Measurements from ENCODE around the gene SPPL2B. TPM values are rescaled to one million over a fixed set of nuclear protein-coding genes. Genes with fewer than 3 reads are reported as not detected.

The SPPL2B gene
- total RNA-seq, 1 experiment from 2014 or later, result 73.7 TPM

GRCh38 chr19:2363419-2363818 is 34.9 kb downstream of the SPPL2B start:
- Mint-ChIP-seq H3K4me3 (no peak overlapping the region), H3K4me1 (peaks cover 5 to 10% of the 10 kb centered on the region in 2 experiments), H3K27me3 (ENCODE audit: low read depth) (peaks cover 34% of the 10 kb centered on the region), H3K9me3 (no peaks in the 10 kb centered on the region; a peak in 1 of 5 replicates), H3K27ac (no peak overlapping the region), H3K36me3 (ENCODE audit: insufficient read depth in 1 of 3, low read depth in 3 of 3) (no peaks in the 10 kb centered on the region)
- WGBS (ENCODE audit: extremely low coverage, insufficient read length, low lambda C conversion rate), result no CpG with 5 or more reads among the region's 17 CpGs
- no peak overlapping the region for H3K27ac ChIP-seq (ENCODE audit: insufficient read length, low read depth, low read length)
- H2BK12ac ChIP-seq (ENCODE audit: insufficient read length, low read depth, low read length), result no peak overlapping the region
- no peak overlapping the region for H3K9ac ChIP-seq (ENCODE audit: extremely low read depth, insufficient read length, low read length)
- H3K14ac ChIP-seq (ENCODE audit: insufficient read depth, low read length), result no peak overlapping the region
- no peaks in the 10 kb centered on the region; the same call in 1 of the 2 replicates for H3K27me3 ChIP-seq (ENCODE audit: insufficient read depth, low read length)
- no peak overlapping the region for H2BK15ac ChIP-seq (ENCODE audit: low read depth, low read length)
- no peaks in the 10 kb centered on the region for H3K79me1 ChIP-seq (ENCODE audit: insufficient read depth, low read depth, low read length, poor library complexity, severe bottlenecking)
- no peak overlapping the region for H3K23ac ChIP-seq (ENCODE audit: insufficient read length, low read depth, low read length)
- H3K56ac ChIP-seq (ENCODE audit: insufficient read length, low read depth, low read length), result no peak overlapping the region
- DNase-seq, result no peak
- no peak for TF ChIP-seq CTCF (conservative IDR thresholded peaks at IDR 0.05)
- no peak overlapping the region for H3T11ph ChIP-seq (ENCODE audit: low read length)
- H3K18ac ChIP-seq (ENCODE audit: insufficient read length, low read depth, low read length), result no peak overlapping the region
- no peak overlapping the region for H2BK120ac ChIP-seq (ENCODE audit: low read depth, low read length, poor library complexity, severe bottlenecking)
- H2BK20ac ChIP-seq (ENCODE audit: low read depth, low read length, poor library complexity, severe bottlenecking), result no peak overlapping the region
- H4K20me1 ChIP-seq (ENCODE audit: control insufficient read depth, insufficient read depth, insufficient read length), result no peaks in the 10 kb centered on the region
- no peak overlapping the region for H3K4ac ChIP-seq (ENCODE audit: low read depth, low read length)
- no peak overlapping the region for H4K91ac ChIP-seq (ENCODE audit: insufficient read length, low read depth, low read length)
- no peak overlapping the region for H3K4me2 ChIP-seq (ENCODE audit: insufficient read depth, insufficient read length, low read length)
- H3K79me2 ChIP-seq (ENCODE audit: insufficient read depth, low read length), result no peaks in the 10 kb centered on the region
- no peak overlapping the region for H2BK5ac ChIP-seq (ENCODE audit: insufficient read length, low read length)
- H3K23me2 ChIP-seq (ENCODE audit: insufficient read length, low read depth, low read length, poor library complexity, severe bottlenecking), result no peaks in the 10 kb centered on the region
- H4K5ac ChIP-seq (ENCODE audit: insufficient read length, low read depth, low read length), result no peak overlapping the region
- H2AK5ac ChIP-seq (ENCODE audit: insufficient read length, low read length), result no peak overlapping the region
- no peaks in the 10 kb centered on the region for H3K9me3 ChIP-seq (ENCODE audit: control insufficient read depth, low read depth, low read length)
- H2AFZ ChIP-seq (ENCODE audit: low read length), result no peak overlapping the region
- no peak overlapping the region for H4K8ac ChIP-seq (replicated peaks; ENCODE audit: insufficient read length, low read depth, low read length)
- H3K4me1 ChIP-seq (ENCODE audit: insufficient read depth, low read length), result no peaks in the 10 kb centered on the region

Measured in H9 (cell line).